GM21717 (cell line): ENCODE results near the gene LIPC.

Source experiments
- ATAC-seq: cut with Tn5 transposase; IDR thresholded peaks from one replicate; pipeline ENCODE4 v1.9.1; 2021; ENCODE audit warnings: mild to moderate bottlenecking, moderate library complexity; ENCODE audit not compliant: unreplicated experiment

LIPC gene

DNA sequence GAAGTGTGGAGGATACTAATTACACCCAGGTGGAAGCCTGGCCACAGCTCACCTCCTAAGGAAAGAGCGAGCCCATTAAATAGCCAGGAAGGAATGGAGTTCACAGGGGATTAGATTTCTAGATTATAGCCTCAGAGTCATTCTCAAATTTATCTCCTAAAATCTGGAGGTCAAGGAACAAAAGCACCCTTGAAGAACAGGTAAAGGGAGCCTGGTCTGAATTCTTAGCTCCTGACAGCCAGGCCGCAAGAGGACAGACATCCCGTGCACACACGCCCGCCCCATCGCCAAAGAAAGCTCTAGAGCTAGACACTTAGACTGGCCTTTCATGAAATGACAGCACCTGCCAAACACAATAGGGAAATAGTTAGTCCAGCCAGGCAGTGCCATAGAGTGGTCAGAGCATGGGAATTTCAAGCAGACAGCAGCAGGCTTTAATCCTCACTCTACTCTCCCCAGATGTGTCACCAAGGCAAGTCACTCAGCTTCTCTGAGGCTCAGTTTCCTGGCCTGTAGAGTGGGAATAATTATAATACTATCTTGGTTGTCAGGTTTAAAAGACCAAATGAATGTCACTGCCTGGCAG lies 59.2 kb downstream of the LIPC start:
- ATAC-seq: no peak

GRCh38 chr15:58491499-58492202 lies 59.9 kb downstream of the LIPC start:
- no peak for ATAC-seq

- ATAC-seq: no peak
These were observed 61.0 kb downstream of the LIPC start for GRCh38 chr15:58492661-58493397.

DNA sequence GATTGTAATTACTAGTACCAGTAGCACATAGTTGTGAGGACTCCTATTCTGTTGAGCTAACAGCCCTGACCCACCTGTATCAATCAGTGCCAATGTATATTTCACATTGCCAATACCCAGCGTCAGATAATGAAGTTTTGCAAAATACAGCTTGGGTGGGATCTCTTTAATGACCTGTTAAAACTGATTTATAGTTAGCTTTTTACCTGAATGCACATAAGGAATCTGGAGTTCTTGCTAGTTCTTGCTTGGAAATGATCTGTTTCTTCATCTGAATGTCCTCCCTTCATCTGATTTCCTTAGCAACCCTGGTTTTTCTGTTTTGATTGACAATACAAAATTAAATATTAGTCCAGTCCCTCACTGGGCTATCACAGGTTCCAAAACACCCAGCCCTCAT lies 62.8 kb downstream of the LIPC start:
- ATAC-seq: no peak

DNA sequence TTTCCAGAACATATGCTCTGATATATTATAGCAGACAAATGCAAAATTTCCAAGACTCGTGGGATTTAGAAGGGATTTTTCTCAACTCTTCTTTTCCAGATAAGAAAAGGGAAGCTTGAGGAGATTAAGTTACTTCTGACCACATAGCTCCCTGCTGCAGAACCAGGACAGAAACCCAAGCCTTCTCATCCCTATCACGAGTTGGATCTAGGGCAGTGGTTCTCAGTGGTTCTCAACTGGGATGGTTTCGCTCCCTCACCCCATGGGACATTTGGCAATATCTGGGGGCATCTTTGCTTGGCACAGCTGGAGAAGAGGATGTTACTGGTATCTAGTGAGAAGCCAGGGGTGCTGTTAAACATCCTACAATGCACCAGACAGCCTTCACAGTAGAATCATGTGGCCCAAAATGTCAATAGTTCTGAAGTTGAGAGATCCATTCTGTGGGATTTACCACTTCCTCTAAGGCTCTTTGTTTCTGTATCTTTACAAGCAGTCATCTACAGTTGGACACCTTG lies 64.2 kb downstream of the LIPC start:
- ATAC-seq: no peak

GRCh38 chr15:58497046-58497785 lies 65.4 kb downstream of the LIPC start:
- ATAC-seq: no peak

DNA sequence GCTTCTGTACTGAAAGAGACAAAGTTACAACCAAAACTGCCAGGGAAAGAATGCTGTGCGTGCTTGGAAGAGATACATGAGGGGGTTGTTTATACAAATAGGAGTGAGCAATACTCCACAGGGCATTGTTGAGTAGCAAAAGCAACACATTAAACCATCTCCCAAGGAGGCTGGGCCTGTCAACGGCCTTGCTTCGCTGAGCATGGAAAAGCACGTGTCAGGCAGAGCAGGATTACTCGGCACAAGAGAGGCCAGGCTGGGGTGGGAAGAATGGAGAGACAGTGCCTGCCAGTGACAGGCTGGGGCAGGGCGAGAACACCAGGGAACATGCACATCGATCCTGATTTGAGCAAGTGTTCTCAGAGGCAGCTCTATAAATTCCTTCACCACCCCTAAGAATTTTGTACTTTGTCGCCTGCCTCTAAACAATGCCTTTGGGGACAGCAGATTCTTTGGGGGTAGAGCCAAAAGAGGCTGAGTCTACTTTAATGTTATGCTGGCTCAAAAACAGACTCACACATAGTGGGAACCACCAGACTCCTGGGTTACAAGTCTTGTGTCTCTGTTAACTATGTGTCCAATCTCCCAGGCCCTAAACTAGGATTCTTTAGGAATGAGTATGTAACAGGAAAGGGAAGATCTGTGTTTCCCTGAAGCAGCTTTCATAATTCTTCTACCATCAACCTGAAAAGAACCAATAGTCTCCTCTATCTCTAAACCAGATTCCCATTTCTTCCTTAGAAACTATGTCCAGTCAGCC lies 67.2 kb downstream of the LIPC start:
- ATAC-seq: no peak

DNA sequence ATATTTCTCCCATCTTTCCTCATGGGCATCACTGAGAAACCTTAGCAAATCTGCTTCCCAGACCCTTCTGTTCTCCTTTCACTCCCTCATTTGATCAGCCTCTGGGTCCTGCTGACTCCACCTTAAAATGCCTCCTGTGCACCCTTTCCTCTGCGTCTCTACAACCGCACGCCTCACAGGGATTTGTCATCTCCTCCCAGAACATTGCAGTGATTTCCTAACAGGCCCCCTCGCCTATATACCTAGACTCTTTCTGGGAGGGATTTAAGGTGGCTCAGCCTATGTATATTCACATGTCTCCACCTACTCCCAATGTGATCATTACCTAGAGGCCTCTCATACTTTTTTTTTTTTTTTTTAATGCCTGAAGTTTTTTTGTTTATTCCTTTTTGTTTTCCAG lies 69.2 kb downstream of the LIPC start:
- ATAC-seq: no peak

- no peak for ATAC-seq
These were observed 69.9 kb downstream of the LIPC start for GRCh38 chr15:58501636-58502188.

- no peak for ATAC-seq
These were observed 71.6 kb downstream of the LIPC start for GRCh38 chr15:58503139-58504027.

- no peak for ATAC-seq
These were observed 73.0 kb downstream of the LIPC start for GRCh38 chr15:58504674-58505234.

DNA sequence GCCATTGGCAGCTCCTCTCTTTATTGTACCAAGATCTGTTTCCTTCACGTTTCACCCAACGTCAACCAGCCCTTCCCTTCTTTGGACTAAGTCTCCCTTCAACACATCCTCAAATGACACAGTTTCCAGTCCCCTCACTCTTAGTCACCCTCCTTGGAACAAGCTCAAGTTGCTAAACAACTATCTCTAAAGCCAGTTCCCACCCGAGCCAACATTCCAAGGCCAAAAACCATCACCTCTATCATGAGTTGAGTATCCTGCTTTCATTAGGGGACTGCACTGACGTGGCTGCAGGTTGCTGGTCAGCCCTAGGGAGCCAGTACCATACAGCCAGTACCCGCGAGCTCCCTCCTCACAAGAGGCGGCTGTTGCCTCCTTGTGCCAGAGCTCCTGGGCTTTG lies 73.8 kb downstream of the LIPC start:
- ATAC-seq: no peak

DNA sequence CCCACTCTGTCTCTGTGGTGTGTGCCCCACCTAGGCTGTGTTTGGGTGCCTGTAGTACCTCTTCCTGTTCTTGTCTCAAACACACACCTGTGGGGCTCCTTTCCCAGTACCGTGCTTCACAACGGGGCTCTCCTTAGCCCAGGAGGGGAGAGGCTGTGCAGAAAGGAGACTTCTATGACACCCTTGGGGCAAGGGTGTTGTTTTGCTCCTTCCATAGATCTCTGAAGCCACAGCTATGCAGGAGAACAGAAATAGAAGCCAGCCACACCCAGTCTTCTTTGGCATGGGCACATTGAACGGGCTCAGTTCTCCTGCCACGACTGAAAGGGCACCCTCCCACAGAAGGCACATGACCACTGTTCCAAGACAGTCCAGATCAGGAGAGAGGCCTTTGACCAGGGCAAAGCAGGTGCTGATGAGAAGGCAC lies 74.3 kb downstream of the LIPC start:
- ATAC-seq: no peak

DNA sequence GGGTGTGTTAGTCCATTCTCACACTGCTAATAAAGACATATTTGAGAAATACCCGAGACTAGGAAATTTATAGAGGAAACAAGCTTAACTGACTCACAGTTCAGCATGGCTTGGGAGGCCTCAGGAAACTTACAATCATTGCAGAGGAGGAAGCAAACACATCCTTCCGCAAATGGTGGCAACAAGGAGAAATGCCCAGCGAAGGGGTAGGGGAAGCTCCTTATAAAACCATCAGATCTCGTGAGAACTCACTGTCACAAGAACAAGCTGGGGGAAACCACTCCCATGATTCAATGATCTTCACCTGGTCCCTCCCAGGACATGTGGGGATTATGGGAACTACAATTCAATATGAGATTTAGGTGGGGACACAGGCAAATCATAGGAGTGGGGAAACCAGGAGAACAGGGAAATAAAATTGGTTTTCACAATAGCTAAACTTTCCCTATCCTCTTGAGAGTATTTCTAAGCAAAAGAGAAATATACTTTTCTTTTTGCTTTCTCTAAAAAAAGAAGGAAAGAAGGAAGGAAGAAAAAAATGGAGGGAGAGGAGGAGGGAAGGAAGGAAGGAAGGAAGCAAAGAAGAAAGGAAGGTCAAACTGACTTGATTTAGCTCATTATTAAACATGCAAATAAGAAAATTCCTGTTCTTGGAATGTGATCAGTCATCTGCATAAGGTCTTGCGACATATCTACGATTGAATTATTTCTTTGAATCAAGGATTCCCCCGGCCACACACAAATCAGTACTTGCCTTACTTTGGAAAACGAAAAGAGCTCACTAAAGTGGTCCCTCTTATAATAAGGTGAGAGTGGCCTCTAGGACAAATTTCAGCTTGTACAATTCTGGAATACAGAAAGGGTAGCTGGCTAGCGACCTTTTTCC lies 75.2 kb downstream of the LIPC start:
- ATAC-seq: no peak

DNA sequence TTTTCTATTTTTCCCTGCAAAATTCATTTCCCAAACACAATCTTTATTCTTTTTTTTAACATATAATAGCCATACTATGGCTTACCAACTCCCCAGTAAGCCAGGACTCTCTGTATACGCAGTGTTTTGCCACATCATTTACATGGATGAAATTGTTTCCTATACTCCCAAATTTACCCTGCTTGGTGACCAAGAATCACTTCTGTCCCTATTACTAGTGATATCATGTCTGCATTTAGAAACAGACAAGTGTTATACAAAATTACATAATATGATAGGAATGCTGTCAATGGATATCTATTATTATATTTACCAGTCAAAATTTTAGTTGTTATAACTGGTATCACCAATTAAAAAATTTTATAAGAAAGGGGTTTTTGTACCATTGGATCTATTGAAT lies 77.8 kb downstream of the LIPC start:
- ATAC-seq: no peak

- no peak for ATAC-seq
These were observed 79.2 kb downstream of the LIPC start for GRCh38 chr15:58510715-58511598.

- ATAC-seq: no peak
These were observed 79.8 kb downstream of the LIPC start for GRCh38 chr15:58511599-58511987.
